Measurements from ENCODE around the gene RPS29.

RPS29 gene

GRCh38 chr14:49553106-49553505 is 33.1 kb downstream of the RPS29 start:
- H3K4me3 ChIP-seq (ENCODE audit: low read depth in 1 of 5, low read length in 5 of 5) = no peak overlapping the region
- no peaks in the 10 kb centered on the region for H3K4me1 ChIP-seq (ENCODE audit: control insufficient read depth in 5 of 5, insufficient read depth in 5 of 5, low read length in 5 of 5)
- H3K9me3 ChIP-seq (ENCODE audit: control insufficient read depth in 5 of 5, low read length in 5 of 5) = no peaks in the 10 kb centered on the region
- H3K9ac ChIP-seq (ENCODE audit: low read length in 5 of 5) = no peak overlapping the region
- peaks cover 0 to 2% (median 0%) of the 10 kb centered on the region in 5 donors for H3K27me3 ChIP-seq (ENCODE audit: control insufficient read depth in 5 of 5, insufficient read depth in 4 of 5, low read length in 5 of 5)
- no peaks in the 10 kb centered on the region for H3K36me3 ChIP-seq (ENCODE audit: control insufficient read depth in 5 of 5, insufficient read depth in 5 of 5, low read length in 5 of 5)
- H3K27ac ChIP-seq (ENCODE audit: low read depth, low read length) = no peak overlapping the region

- Histone ChIP-seq H3K27ac (ENCODE audit: low read depth, low read length) (no peak overlapping the region), H3K27me3 (ENCODE audit: control insufficient read depth in 5 of 5, insufficient read depth in 4 of 5, low read length in 5 of 5) (peaks cover 0 to 2% (median 0%) of the 10 kb centered on the region in 5 donors), H3K4me1 (ENCODE audit: control insufficient read depth in 5 of 5, insufficient read depth in 5 of 5, low read length in 5 of 5) (no peaks in the 10 kb centered on the region), H3K4me3 (ENCODE audit: low read depth in 1 of 5, low read length in 5 of 5) (no peak overlapping the region), H3K36me3 (ENCODE audit: control insufficient read depth in 5 of 5, insufficient read depth in 5 of 5, low read length in 5 of 5) (no peaks in the 10 kb centered on the region), H3K9ac (ENCODE audit: low read length in 5 of 5) (no peak overlapping the region), H3K9me3 (ENCODE audit: control insufficient read depth in 5 of 5, low read length in 5 of 5) (no peaks in the 10 kb centered on the region)
These were observed 34.6 kb downstream of the RPS29 start for GRCh38 chr14:49551569-49551968.

DNA sequence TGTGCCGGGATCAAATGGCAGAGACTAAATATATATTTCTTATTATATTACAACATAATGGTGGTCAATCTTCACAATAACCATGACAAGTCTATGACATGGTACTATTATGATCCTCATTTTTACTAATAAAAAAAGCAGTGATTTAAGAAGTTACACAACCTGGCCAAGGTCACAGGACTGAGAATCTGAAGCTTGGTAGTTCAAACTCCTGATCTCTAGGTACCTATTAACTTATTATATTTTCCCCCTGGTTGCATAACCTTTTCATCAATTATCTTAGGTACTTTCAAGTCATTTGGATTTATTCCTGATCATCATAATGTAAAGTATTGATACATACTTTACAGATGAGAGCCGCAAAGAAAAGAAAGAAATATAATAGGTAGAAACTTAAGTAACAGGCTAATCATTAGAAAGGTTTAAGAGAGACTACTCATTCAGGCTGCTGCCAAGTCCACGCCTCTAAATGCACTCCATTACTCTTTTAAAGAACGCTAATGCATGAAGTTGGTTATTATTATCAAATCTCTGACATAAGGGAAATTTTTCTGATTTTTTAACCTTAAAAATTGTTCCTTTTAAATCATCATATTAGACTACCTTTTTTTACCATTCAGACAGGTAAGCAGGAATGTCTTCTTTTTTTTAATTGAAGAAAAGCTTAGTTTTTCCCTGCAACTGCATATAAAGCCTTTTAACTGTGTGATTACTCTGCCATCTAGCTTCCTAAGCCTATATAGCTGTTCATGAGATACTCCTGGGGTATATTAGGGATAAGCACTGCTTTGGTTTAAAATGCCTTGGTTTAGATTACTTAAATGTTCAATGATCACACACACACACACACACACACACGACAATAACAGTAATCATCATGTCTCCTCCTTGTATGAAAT is 35.6 kb downstream of the RPS29 start:
- Histone ChIP-seq H3K9me3 (ENCODE audit: control insufficient read depth in 5 of 5, low read length in 5 of 5) (no peaks in the 10 kb centered on the region), H3K4me3 (ENCODE audit: low read depth in 1 of 5, low read length in 5 of 5) (no peak overlapping the region), H3K36me3 (ENCODE audit: control insufficient read depth in 5 of 5, insufficient read depth in 5 of 5, low read length in 5 of 5) (no peaks in the 10 kb centered on the region), H3K4me1 (ENCODE audit: control insufficient read depth in 5 of 5, insufficient read depth in 5 of 5, low read length in 5 of 5) (no peaks in the 10 kb centered on the region), H3K27me3 (ENCODE audit: control insufficient read depth in 5 of 5, insufficient read depth in 4 of 5, low read length in 5 of 5) (peaks cover 0 to 2% (median 0%) of the 10 kb centered on the region in 5 donors), H3K27ac (ENCODE audit: low read depth, low read length) (no peak overlapping the region), H3K9ac (ENCODE audit: low read length in 5 of 5) (no peak overlapping the region)

DNA sequence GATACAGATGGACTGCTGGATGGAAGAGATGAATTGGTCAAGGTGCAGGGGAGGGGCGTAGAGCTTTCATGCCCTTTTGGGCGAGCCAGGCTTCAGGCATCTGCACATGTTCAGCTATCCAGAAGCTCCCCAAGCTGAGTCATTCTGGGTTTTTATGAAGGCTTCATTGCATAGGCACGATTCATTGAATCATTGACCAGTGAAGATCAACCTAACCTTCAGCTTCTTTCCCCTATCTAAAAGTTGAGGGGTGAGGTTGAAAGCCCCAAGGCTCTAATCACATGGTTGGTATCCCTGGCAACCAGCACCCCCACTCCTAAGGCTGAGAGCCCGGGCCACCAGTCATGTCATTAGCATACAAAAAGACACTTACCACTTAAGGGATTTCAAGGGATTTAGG is 36.3 kb downstream of the RPS29 start:
- H3K36me3 ChIP-seq (ENCODE audit: control insufficient read depth in 5 of 5, insufficient read depth in 5 of 5, low read length in 5 of 5) = no peaks in the 10 kb centered on the region
- no peaks in the 10 kb centered on the region for H3K4me1 ChIP-seq (ENCODE audit: control insufficient read depth in 5 of 5, insufficient read depth in 5 of 5, low read length in 5 of 5)
- H3K9me3 ChIP-seq (ENCODE audit: control insufficient read depth in 5 of 5, low read length in 5 of 5) = no peaks in the 10 kb centered on the region
- H3K4me3 ChIP-seq (ENCODE audit: low read depth in 1 of 5, low read length in 5 of 5) = no peak overlapping the region
- H3K27ac ChIP-seq (ENCODE audit: low read depth, low read length) = no peak overlapping the region
- H3K27me3 ChIP-seq (ENCODE audit: control insufficient read depth in 5 of 5, insufficient read depth in 4 of 5, low read length in 5 of 5) = peaks cover 0 to 2% (median 0%) of the 10 kb centered on the region in 5 donors
- H3K9ac ChIP-seq (ENCODE audit: low read length in 5 of 5) = no peak overlapping the region

- Histone ChIP-seq H3K27ac (ENCODE audit: low read depth, low read length) (no peak overlapping the region), H3K9ac (ENCODE audit: low read length in 5 of 5) (no peak overlapping the region)
These were observed 36.7 kb downstream of the RPS29 start for GRCh38 chr14:49549446-49549845.

DNA sequence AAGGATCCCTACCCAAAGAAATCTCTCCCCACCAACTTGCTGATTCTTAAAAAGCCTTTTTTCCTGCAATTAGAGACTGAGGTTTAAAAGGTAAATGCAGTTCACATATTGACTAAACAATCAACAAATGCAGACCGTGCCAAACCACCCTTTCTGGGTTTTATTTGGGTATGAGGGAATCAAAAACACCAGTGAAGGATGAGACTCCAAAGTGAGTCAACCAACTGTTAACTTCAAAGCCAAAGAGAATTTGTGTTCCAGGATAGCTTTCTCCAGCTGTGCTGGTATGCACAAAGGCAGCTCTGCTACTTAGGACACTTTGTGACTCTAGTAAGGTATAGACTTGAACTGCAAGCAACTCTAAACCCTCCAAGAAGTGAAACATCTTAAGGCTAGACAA is 39.4 kb downstream of the RPS29 start:
- no peak overlapping the region for H3K9ac ChIP-seq (ENCODE audit: low read length in 5 of 5)
- no peak overlapping the region for H3K4me3 ChIP-seq (ENCODE audit: low read depth in 1 of 5, low read length in 5 of 5)
- H3K36me3 ChIP-seq (ENCODE audit: control insufficient read depth in 5 of 5, insufficient read depth in 5 of 5, low read length in 5 of 5) = no peaks in the 10 kb centered on the region

More at GRCh38 chr14:49549446-49549845, 36.7 kb downstream of the RPS29 start:
- Histone ChIP-seq H3K27me3 (ENCODE audit: control insufficient read depth in 5 of 5, insufficient read depth in 4 of 5, low read length in 5 of 5) (peaks cover 0 to 2% (median 0%) of the 10 kb centered on the region in 5 donors), H3K9me3 (ENCODE audit: control insufficient read depth in 5 of 5, low read length in 5 of 5) (no peaks in the 10 kb centered on the region), H3K4me1 (ENCODE audit: control insufficient read depth in 5 of 5, insufficient read depth in 5 of 5, low read length in 5 of 5) (no peaks in the 10 kb centered on the region), H3K4me3 (ENCODE audit: low read depth in 1 of 5, low read length in 5 of 5) (no peak overlapping the region), H3K36me3 (ENCODE audit: control insufficient read depth in 5 of 5, insufficient read depth in 5 of 5, low read length in 5 of 5) (no peaks in the 10 kb centered on the region)

GRCh38 chr14:49545716-49546115 is 40.5 kb downstream of the RPS29 start:
- no peak overlapping the region for H3K27ac ChIP-seq (ENCODE audit: low read depth, low read length)
- no peak overlapping the region for H3K4me3 ChIP-seq (ENCODE audit: low read depth in 1 of 5, low read length in 5 of 5)
- H3K9ac ChIP-seq (ENCODE audit: low read length in 5 of 5) = no peak overlapping the region
- peaks cover 0 to 3% (median 0%) of the 10 kb centered on the region in 5 donors for H3K9me3 ChIP-seq (ENCODE audit: control insufficient read depth in 5 of 5, low read length in 5 of 5)
- no peaks in the 10 kb centered on the region for H3K36me3 ChIP-seq (ENCODE audit: control insufficient read depth in 5 of 5, insufficient read depth in 5 of 5, low read length in 5 of 5)
- no peaks in the 10 kb centered on the region for H3K4me1 ChIP-seq (ENCODE audit: control insufficient read depth in 5 of 5, insufficient read depth in 5 of 5, low read length in 5 of 5)
- H3K27me3 ChIP-seq (ENCODE audit: control insufficient read depth in 5 of 5, insufficient read depth in 4 of 5, low read length in 5 of 5) = peaks cover 0 to 2% (median 0%) of the 10 kb centered on the region in 5 donors

More for the DNA sequence above, 39.4 kb downstream of the RPS29 start:
- Histone ChIP-seq H3K27ac (ENCODE audit: low read depth, low read length) (no peak overlapping the region), H3K27me3 (ENCODE audit: control insufficient read depth in 5 of 5, insufficient read depth in 4 of 5, low read length in 5 of 5) (peaks cover 0 to 2% (median 0%) of the 10 kb centered on the region in 5 donors), H3K4me1 (ENCODE audit: control insufficient read depth in 5 of 5, insufficient read depth in 5 of 5, low read length in 5 of 5) (no peaks in the 10 kb centered on the region), H3K9me3 (ENCODE audit: control insufficient read depth in 5 of 5, low read length in 5 of 5) (no peaks in the 10 kb centered on the region)

DNA sequence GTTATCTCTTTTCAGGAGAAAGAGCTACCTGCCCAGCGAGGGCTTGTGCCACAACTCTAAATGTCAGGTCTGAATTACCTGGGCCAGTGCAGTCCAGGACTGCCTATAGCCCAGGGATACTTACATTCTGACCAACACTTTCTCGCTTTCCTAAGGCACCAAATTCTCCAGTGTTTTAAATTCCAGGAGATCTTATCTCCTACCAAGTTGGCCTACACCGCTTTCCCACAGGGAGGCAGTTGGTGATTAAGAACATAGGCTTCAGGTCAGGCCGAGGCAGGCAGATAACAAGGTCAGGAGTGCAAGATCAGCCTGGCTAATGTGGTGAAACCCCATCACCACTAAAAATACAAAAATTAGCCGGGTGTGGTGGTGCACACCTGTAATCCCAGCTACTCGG is 41.1 kb downstream of the RPS29 start:
- Histone ChIP-seq H3K27ac (ENCODE audit: low read depth, low read length) (no peak overlapping the region), H3K27me3 (ENCODE audit: control insufficient read depth in 5 of 5, insufficient read depth in 4 of 5, low read length in 5 of 5) (peaks cover 0 to 2% (median 0%) of the 10 kb centered on the region in 5 donors), H3K4me3 (ENCODE audit: low read depth in 1 of 5, low read length in 5 of 5) (no peak overlapping the region), H3K36me3 (ENCODE audit: control insufficient read depth in 5 of 5, insufficient read depth in 5 of 5, low read length in 5 of 5) (no peaks in the 10 kb centered on the region), H3K9ac (ENCODE audit: low read length in 5 of 5) (no peak overlapping the region), H3K9me3 (ENCODE audit: control insufficient read depth in 5 of 5, low read length in 5 of 5) (peaks cover 0 to 3% (median 0%) of the 10 kb centered on the region in 5 donors), H3K4me1 (ENCODE audit: control insufficient read depth in 5 of 5, insufficient read depth in 5 of 5, low read length in 5 of 5) (no peaks in the 10 kb centered on the region)

DNA sequence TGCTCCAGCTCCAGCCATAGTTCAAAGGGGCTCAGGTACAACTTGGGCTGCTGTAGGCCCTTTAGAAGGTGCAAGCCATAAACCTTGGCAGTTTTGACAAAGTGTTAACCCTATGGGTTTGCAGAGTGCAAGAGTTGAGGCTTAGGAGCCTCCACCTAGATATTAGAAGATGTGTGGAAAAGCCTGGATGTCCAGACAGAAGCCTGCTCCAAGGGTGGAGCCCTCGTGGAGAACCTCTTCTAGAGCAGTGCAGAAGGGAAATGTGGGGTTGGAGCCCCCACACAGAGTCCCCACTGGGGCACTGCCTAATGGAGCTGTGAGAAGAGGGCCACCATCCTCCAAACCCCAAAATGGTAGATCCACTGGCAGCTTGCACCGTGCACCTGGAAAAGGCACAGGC is 45.1 kb downstream of the RPS29 start:
- H3K9me3 ChIP-seq (ENCODE audit: control insufficient read depth in 5 of 5, low read length in 5 of 5) = peaks cover 0 to 3% (median 0%) of the 10 kb centered on the region in 5 donors
- no peak overlapping the region for H3K4me3 ChIP-seq (ENCODE audit: low read depth in 1 of 5, low read length in 5 of 5)
- H3K36me3 ChIP-seq (ENCODE audit: control insufficient read depth in 5 of 5, insufficient read depth in 5 of 5, low read length in 5 of 5) = no peaks in the 10 kb centered on the region
- H3K9ac ChIP-seq (ENCODE audit: low read length in 5 of 5) = no peak overlapping the region
- no peaks in the 10 kb centered on the region for H3K4me1 ChIP-seq (ENCODE audit: control insufficient read depth in 5 of 5, insufficient read depth in 5 of 5, low read length in 5 of 5)
- H3K27me3 ChIP-seq (ENCODE audit: control insufficient read depth in 5 of 5, insufficient read depth in 4 of 5, low read length in 5 of 5) = no peaks in the 10 kb centered on the region
- H3K27ac ChIP-seq (ENCODE audit: low read depth, low read length) = no peak overlapping the region

DNA sequence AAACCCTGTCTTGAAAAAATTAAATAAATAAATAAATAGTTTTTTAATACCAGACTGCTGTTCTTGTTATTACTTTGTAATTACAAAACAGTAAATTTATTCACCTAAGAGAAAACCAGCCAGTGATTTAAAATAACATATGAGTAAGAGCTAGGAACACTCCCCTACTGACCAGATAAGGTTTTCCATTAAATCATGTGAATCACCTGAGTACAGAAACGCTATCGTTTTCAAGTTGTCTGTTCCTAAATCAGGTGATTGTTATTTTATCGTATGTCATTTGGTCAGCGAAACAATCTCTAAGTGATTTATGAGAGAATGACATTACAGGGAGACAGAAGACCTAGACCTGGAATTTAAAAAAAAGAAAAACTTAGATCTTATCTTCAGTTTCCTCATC is 47.3 kb downstream of the RPS29 start:
- H3K36me3 ChIP-seq (ENCODE audit: control insufficient read depth in 5 of 5, insufficient read depth in 5 of 5, low read length in 5 of 5) = no peaks in the 10 kb centered on the region
- no peak overlapping the region for H3K9ac ChIP-seq (ENCODE audit: low read length in 5 of 5)
- H3K4me1 ChIP-seq (ENCODE audit: control insufficient read depth in 5 of 5, insufficient read depth in 5 of 5, low read length in 5 of 5) = no peaks in the 10 kb centered on the region
- peaks cover 0 to 3% (median 0%) of the 10 kb centered on the region in 5 donors for H3K9me3 ChIP-seq (ENCODE audit: control insufficient read depth in 5 of 5, low read length in 5 of 5)
- H3K27ac ChIP-seq (ENCODE audit: low read depth, low read length) = no peak overlapping the region
- H3K27me3 ChIP-seq (ENCODE audit: control insufficient read depth in 5 of 5, insufficient read depth in 4 of 5, low read length in 5 of 5) = no peaks in the 10 kb centered on the region
- no peak overlapping the region for H3K4me3 ChIP-seq (ENCODE audit: low read depth in 1 of 5, low read length in 5 of 5)
